WTC11 (cell line): ENCODE data around the gene GRAMD1B. TPM values are rescaled to one million over a fixed set of nuclear protein-coding genes. Genes with fewer than 3 reads are reported as not detected.

ENCODE experiments used
- ATAC-seq: fragments of 200-7000 bp; cut with Tn5 transposase; 2 replicates; pipeline ENCODE4 v1.10.0; 2021; ENCODE audit warnings: mild to moderate bottlenecking, moderate library complexity
- CTCF ChIA-PET: fragments of 300-600 bp; sonication (Branson Sonifier 250); formaldehyde crosslinking; loops from one replicate; lab custom pipeline; 2021; ENCODE audit warnings: antibody characterized with exemption; lab: Charles Lee
- POLR2A ChIA-PET: fragments of 350-600 bp; sonication (Branson Sonifier 250); formaldehyde crosslinking; loops from one replicate; lab custom pipeline; 2021; ENCODE audit warnings: antibody characterized with exemption; lab: Charles Lee
- DNase-seq: peaks from one replicate; pipeline ENCODE4 v3.0.0; 2021; ENCODE audit warnings: low spot score
- H3K27ac Mint-ChIP-seq: 2 replicates; pipeline ENCODE4 v1.8.0; 2021; ENCODE audit warnings: mixed read lengths
- H3K27me3 Mint-ChIP-seq: 2 replicates; pipeline ENCODE4 v1.8.0; 2021; ENCODE audit warnings: low read depth, mild to moderate bottlenecking, moderate library complexity, mixed read lengths
- H3K36me3 Mint-ChIP-seq: 2 replicates; pipeline ENCODE4 v1.8.0; 2021; ENCODE audit warnings: mixed read lengths
- H3K4me1 Mint-ChIP-seq: 2 replicates; pipeline ENCODE4 v1.8.0; 2022; ENCODE audit warnings: mixed read lengths
- H3K4me3 Mint-ChIP-seq: 2 replicates; pipeline ENCODE4 v1.8.0; 2021; ENCODE audit warnings: mild to moderate bottlenecking, moderate library complexity, mixed read lengths
- H3K9me3 Mint-ChIP-seq: 2 replicates; pipeline ENCODE4 v1.8.0; 2021; ENCODE audit warnings: mixed read lengths
- AFF4 ChIP-seq: sonication (generic); formaldehyde crosslinking; IDR thresholded peaks from 2 replicates; pipeline ENCODE4 v1.8.1; 2023; ENCODE audit warnings: mild to moderate bottlenecking, missing genetic modification reagents, borderline replicate concordance
- ATF6 ChIP-seq: sonication (generic); formaldehyde crosslinking; IDR thresholded peaks from 2 replicates; pipeline ENCODE4 v1.8.1; 2023; ENCODE audit warnings: mild to moderate bottlenecking, missing genetic modification reagents
- CREM ChIP-seq: sonication (generic); formaldehyde crosslinking; IDR thresholded peaks from 2 replicates; pipeline ENCODE4 v1.8.1; 2022; ENCODE audit warnings: mild to moderate bottlenecking, missing genetic modification reagents, moderate library complexity
- ESRRA ChIP-seq: sonication (generic); formaldehyde crosslinking; IDR thresholded peaks from 2 replicates; pipeline ENCODE4 v1.8.1; 2022; ENCODE audit warnings: mild to moderate bottlenecking, missing genetic modification reagents, borderline replicate concordance
- ETV6 ChIP-seq: sonication (generic); formaldehyde crosslinking; IDR thresholded peaks from 2 replicates; pipeline ENCODE4 v1.8.1; 2022; ENCODE audit warnings: mild to moderate bottlenecking, missing genetic modification reagents
- JAZF1 ChIP-seq: fragments of 250-450 bp; sonication (Bioruptor Pico); IDR thresholded peaks from 2 replicates; pipeline ENCODE4 v1.9.0; 2021; ENCODE audit warnings: moderate library complexity, mild to moderate bottlenecking, inconsistent platforms
- MAX ChIP-seq: sonication (generic); formaldehyde crosslinking; IDR thresholded peaks from 2 replicates; pipeline ENCODE4 v1.8.0; 2022; ENCODE audit warnings: mild to moderate bottlenecking, missing genetic modification reagents
- MYBL2 ChIP-seq: sonication (generic); formaldehyde crosslinking; IDR thresholded peaks from 2 replicates; pipeline ENCODE4 v1.8.1; 2023; ENCODE audit warnings: mild to moderate bottlenecking, moderate library complexity, missing genetic modification reagents
- NFATC4 ChIP-seq: fragments of 250-450 bp; sonication (Bioruptor Pico); IDR thresholded peaks from 2 replicates; pipeline ENCODE4 v1.9.0; 2021; ENCODE audit warnings: mild to moderate bottlenecking
- NR3C1 ChIP-seq: sonication (generic); formaldehyde crosslinking; conservative IDR thresholded peaks from 2 replicates; pipeline ENCODE4 v1.8.1; 2023; ENCODE audit warnings: low read depth, mild to moderate bottlenecking, missing genetic modification reagents
- RORB ChIP-seq: fragments of 250-450 bp; sonication (Bioruptor Pico); IDR thresholded peaks from 2 replicates; pipeline ENCODE4 v1.9.0; 2021; ENCODE audit warnings: mild to moderate bottlenecking
- SP1 ChIP-seq: sonication (generic); formaldehyde crosslinking; conservative IDR thresholded peaks from 2 replicates; pipeline ENCODE4 v1.8.1; 2022; ENCODE audit warnings: missing genetic modification reagents
- USF1 ChIP-seq: sonication (generic); formaldehyde crosslinking; IDR thresholded peaks from 2 replicates; pipeline ENCODE4 v1.8.0; 2022; ENCODE audit warnings: mild to moderate bottlenecking, missing genetic modification reagents
- ZMAT4 ChIP-seq: fragments of 250-450 bp; sonication (Bioruptor Pico); IDR thresholded peaks from 2 replicates; pipeline ENCODE4 v1.9.0; 2021; ENCODE audit warnings: mild to moderate bottlenecking
- ZSCAN18 ChIP-seq: fragments of 250-450 bp; sonication (Bioruptor Pico); IDR thresholded peaks from 2 replicates; pipeline ENCODE4 v2.1.2; 2022; ENCODE audit warnings: mild to moderate bottlenecking, moderate library complexity
- total RNA-seq: library from RNA; stranded (reverse); gene quantifications from 3 replicates; pipeline ENCODE4 v1.2.3, GENCODE V29; 2021
- TF ChIP-seq, protein P1 (sequence below): sonication (generic); formaldehyde crosslinking; IDR thresholded peaks from 2 replicates; pipeline ENCODE4 v1.8.0; 2022; ENCODE audit warnings: mild to moderate bottlenecking, missing genetic modification reagents
- TF ChIP-seq, protein P2 (sequence below): sonication (generic); formaldehyde crosslinking; IDR thresholded peaks from 2 replicates; pipeline ENCODE4 v1.8.1; 2022; ENCODE audit warnings: low read depth, mild to moderate bottlenecking, moderate library complexity, missing genetic modification reagents, borderline replicate concordance

GRAMD1B gene
- total RNA-seq, 1 experiment from 2014 or later, result 31.5 TPM

GRCh38 chr11:123478352-123478987 lies 48.4 kb downstream of the GRAMD1B start:
- Mint-ChIP-seq H3K27me3 (no peaks in the 10 kb centered on the region), H3K4me1 (peaks cover 40% of the 10 kb centered on the region), H3K4me3 (no peak overlapping the region), H3K9me3 (no peaks in the 10 kb centered on the region), H3K27ac (no peak overlapping the region)
- CTCF ChIA-PET, result interaction anchor here (0.5 to 6.3 kb wide), 41 partner anchors 9 to 891 kb away, joined by 3 to 217 read pairs (median 4); partner anchors contain the start of gene HSPA8
- POLR2A ChIA-PET, result interaction anchor here (0.5 to 1.0 kb wide), 2 partner anchors 10 to 71 kb away, joined by 3 read pairs; no protein-coding TSS in a partner anchor
- peak; percentile 64 for DNase-seq
- no peak for TF ChIP-seq MAX
- no peak for TF ChIP-seq JAZF1
- TF ChIP-seq, protein P1, sequence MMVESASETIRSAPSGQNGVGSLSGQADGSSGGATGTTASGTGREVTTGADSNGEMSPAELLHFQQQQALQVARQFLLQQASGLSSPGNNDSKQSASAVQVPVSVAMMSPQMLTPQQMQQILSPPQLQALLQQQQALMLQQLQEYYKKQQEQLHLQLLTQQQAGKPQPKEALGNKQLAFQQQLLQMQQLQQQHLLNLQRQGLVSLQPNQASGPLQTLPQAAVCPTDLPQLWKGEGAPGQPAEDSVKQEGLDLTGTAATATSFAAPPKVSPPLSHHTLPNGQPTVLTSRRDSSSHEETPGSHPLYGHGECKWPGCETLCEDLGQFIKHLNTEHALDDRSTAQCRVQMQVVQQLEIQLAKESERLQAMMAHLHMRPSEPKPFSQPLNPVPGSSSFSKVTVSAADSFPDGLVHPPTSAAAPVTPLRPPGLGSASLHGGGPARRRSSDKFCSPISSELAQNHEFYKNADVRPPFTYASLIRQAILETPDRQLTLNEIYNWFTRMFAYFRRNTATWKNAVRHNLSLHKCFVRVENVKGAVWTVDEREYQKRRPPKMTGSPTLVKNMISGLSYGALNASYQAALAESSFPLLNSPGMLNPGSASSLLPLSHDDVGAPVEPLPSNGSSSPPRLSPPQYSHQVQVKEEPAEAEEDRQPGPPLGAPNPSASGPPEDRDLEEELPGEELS (CRISPR knock-in tag), result no peak
- TF ChIP-seq AFF4 (CRISPR knock-in tag), result no peak
- TF ChIP-seq ETV6 (CRISPR knock-in tag), result peak; percentile 30; the same call in 1 of the 2 replicates
- no peak for TF ChIP-seq NFATC4
- TF ChIP-seq, all 79 proteins: peak for 1
- peak; percentile 81 for ATAC-seq
- H3K36me3 Mint-ChIP-seq, result peaks cover 7% of the 10 kb centered on the region

DNA sequence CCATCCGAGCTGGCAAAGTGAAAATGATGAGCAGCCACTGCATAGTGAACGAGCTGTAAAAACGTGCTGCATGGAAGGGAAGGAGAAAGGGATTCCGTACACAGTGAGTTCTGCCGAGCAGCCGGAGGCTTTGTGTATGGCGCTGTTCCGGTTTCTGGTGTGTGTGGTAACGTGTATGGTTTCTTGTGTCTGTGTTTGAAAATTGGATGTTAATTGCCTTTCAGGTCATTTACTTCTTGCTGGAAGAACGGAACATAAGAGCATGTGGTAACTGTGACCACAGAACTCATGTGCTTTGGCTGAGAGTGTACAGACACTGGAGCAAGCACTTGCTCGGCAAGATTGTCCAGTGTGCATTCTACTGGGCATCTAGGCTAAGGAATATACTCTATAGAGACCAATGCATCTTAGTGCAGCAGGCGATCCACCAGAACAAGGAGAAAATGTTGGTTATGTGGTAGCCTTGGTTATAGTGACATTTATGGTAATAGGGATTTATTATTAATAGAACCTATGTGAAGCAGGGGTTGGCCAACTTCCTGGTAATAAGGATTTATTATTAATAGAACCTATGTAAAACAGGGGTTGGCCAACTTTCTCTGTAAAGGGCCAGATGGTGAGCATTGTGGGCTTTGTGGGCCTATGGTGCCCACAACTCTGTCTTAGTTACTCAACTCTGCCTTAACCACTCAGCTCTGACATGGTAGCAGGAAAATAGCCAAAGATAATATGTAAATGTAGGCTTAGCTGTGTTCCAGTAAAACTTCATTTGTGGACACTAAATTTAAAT lies 49.2 kb downstream of the GRAMD1B start:
- ATAC-seq (no peak), DNase-seq (no peak)
- H3K4me1 Mint-ChIP-seq, result peaks cover 40% of the 10 kb centered on the region
- H3K9me3 Mint-ChIP-seq, result no peaks in the 10 kb centered on the region
- H3K36me3 Mint-ChIP-seq, result peaks cover 7% of the 10 kb centered on the region
- ChIA-PET CTCF (interaction anchor here (0.5 to 6.3 kb wide), 41 partner anchors 9 to 891 kb away, joined by 3 to 217 read pairs (median 4); partner anchors contain the start of gene HSPA8), POLR2A (interaction anchor here (0.6 kb wide), 1 partner anchor 12 kb away, joined by 3 read pairs; no protein-coding TSS in a partner anchor)
- 0 out of 2 replicates have a peak overlapping the region, but pooled peaks have one; percentile 27 for H3K27ac Mint-ChIP-seq
- no peaks in the 10 kb centered on the region for H3K27me3 Mint-ChIP-seq
- H3K4me3 Mint-ChIP-seq, result no peak overlapping the region
- TF ChIP-seq ZSCAN18 (CRISPR knock-in tag) (no peak), ATF6 (CRISPR knock-in tag) (no peak), USF1 (CRISPR knock-in tag) (no peak), SP1 (CRISPR knock-in tag) (no peak), CREM (no peak), MYBL2 (no peak), RORB (CRISPR knock-in tag) (no peak), NR3C1 (CRISPR knock-in tag) (no peak), ZMAT4 (CRISPR knock-in tag) (no peak), ESRRA (CRISPR knock-in tag) (no peak)
- TF ChIP-seq, protein P1 (CRISPR knock-in tag), result no peak
- TF ChIP-seq, protein P2, sequence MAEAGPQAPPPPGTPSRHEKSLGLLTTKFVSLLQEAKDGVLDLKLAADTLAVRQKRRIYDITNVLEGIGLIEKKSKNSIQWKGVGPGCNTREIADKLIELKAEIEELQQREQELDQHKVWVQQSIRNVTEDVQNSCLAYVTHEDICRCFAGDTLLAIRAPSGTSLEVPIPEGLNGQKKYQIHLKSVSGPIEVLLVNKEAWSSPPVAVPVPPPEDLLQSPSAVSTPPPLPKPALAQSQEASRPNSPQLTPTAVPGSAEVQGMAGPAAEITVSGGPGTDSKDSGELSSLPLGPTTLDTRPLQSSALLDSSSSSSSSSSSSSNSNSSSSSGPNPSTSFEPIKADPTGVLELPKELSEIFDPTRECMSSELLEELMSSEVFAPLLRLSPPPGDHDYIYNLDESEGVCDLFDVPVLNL (CRISPR knock-in tag), result no peak
